C4-2B (cell line): ENCODE data around the gene FXYD3.

Experiments used
- CTCF ChIP-seq: fragments of 450-650 bp; conservative IDR thresholded peaks from 2 replicates; pipeline ENCODE4 v1.5.1; 2017; ENCODE audit warnings: mild to moderate bottlenecking
- ZFX ChIP-seq: fragments of 450-650 bp; IDR thresholded peaks from 2 replicates; pipeline ENCODE4 v1.6.1; 2017

- TF ChIP-seq ZFX (no peak), CTCF (no peak)
Measured at GRCh38 chr19:35084509-35084762, 31.2 kb upstream of the FXYD3 start.
